HL-60 (cell line): ENCODE results near the gene GPX3.

Experiments
- POLR2AphosphoS5 ChIP-seq: IDR thresholded peaks from 2 replicates; pipeline ENCODE4 v1.6.1; 2012; ENCODE audit warnings: low read depth
- TF ChIP-seq, protein P1 (sequence below): IDR thresholded peaks from one replicate; pipeline ENCODE4 v1.5.1; 2011; ENCODE audit warnings: low read length, control low read depth, inconsistent platforms; ENCODE audit not compliant: insufficient read depth

DNA sequence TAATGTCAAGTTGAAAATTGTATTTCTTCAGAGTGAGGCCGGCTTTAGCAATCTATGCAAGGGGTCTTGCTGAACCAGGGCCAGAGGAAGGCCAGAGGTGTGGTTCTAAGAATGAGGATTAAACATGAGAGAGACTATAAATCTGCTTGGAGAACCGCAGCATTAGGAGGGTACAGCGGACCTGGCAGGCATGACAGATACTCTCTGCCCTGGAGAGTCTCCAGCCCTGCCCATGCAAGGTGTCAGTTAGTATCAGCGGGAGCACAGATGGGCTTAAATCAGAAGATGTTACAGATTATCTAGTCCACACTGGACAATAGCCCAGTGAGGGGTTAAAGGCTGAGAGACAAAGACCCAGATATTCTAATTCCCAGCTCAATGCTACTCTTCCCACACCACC, 11.5 kb upstream of the GPX3 start:
- TF ChIP-seq, protein P1, sequence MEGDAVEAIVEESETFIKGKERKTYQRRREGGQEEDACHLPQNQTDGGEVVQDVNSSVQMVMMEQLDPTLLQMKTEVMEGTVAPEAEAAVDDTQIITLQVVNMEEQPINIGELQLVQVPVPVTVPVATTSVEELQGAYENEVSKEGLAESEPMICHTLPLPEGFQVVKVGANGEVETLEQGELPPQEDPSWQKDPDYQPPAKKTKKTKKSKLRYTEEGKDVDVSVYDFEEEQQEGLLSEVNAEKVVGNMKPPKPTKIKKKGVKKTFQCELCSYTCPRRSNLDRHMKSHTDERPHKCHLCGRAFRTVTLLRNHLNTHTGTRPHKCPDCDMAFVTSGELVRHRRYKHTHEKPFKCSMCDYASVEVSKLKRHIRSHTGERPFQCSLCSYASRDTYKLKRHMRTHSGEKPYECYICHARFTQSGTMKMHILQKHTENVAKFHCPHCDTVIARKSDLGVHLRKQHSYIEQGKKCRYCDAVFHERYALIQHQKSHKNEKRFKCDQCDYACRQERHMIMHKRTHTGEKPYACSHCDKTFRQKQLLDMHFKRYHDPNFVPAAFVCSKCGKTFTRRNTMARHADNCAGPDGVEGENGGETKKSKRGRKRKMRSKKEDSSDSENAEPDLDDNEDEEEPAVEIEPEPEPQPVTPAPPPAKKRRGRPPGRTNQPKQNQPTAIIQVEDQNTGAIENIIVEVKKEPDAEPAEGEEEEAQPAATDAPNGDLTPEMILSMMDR, result no peak
- TF ChIP-seq POLR2AphosphoS5, result no peak
